Gastrocnemius medialis (tissue), 4 donors: Measurements from ENCODE around the gene PPP1R1A.

ENCODE experiments used
- POLR2A ChIP-seq, 2 donors: fragments of 450-650 bp; IDR thresholded peaks; one replicate each; pipeline ENCODE4 v1.6.1; 2017; ENCODE audit warnings: antibody characterized with exemption in 2 of 2, mild to moderate bottlenecking in 2 of 2, moderate library complexity in 2 of 2
- TF ChIP-seq, protein P1 (sequence below), 5 experiments: fragments of 450-650 bp in 3 of 5; fragments of 200-600 bp in 2 of 5; sonication (generic) in 2 of 5; IDR thresholded peaks in 4 of 5; conservative IDR thresholded peaks in 1 of 5; 1 replicate in 4 of 5; 2 replicates in 1 of 5; pipeline ENCODE4 v1.5.1; 2016 to 2019; ENCODE audit warnings: antibody characterized with exemption in 5 of 5, mild to moderate bottlenecking in 3 of 5, moderate library complexity in 3 of 5

DNA sequence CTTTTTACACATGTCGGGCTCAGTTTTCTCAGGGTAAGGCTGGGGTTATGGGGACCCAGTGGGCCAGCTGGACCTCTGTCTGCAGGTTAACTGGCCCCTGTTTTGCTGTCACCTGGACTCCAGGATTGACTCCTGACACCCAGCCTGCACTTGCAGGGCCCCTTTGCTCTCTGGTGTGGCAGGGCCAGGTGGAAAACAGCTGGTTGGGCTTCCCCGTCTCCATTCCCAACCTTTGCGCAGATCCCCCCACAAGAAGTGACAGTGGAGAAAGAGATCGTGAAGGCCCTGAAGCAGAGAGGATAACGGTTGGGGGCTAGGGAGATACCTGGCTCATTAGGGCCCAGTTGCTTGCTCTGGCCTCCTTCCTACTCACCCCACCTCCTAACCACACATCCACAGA lies 1.5 kb upstream of the PPP1R1A start:
- TF ChIP-seq, protein P1, sequence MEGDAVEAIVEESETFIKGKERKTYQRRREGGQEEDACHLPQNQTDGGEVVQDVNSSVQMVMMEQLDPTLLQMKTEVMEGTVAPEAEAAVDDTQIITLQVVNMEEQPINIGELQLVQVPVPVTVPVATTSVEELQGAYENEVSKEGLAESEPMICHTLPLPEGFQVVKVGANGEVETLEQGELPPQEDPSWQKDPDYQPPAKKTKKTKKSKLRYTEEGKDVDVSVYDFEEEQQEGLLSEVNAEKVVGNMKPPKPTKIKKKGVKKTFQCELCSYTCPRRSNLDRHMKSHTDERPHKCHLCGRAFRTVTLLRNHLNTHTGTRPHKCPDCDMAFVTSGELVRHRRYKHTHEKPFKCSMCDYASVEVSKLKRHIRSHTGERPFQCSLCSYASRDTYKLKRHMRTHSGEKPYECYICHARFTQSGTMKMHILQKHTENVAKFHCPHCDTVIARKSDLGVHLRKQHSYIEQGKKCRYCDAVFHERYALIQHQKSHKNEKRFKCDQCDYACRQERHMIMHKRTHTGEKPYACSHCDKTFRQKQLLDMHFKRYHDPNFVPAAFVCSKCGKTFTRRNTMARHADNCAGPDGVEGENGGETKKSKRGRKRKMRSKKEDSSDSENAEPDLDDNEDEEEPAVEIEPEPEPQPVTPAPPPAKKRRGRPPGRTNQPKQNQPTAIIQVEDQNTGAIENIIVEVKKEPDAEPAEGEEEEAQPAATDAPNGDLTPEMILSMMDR (IDR thresholded peaks at IDR 0.05 in 4 of 5, conservative IDR thresholded peaks at IDR 0.05 in 1 of 5) = no peak
- no peak for TF ChIP-seq POLR2A (IDR thresholded peaks at IDR 0.05)
